Activated naive CD4-positive, alpha-beta T cell treated with anti-CD3 and anti-CD28 coated beads, Interleukin-2, amount 50 U/mL, for 16 hours (primary cell): ENCODE results near the gene KIF26B.

Experiments used
- DNase-seq: peaks from one replicate; pipeline ENCODE4 v3.0.0-alpha.2; 2020

The KIF26B gene

GRCh38 chr1:245530937-245531336 is 376.2 kb downstream of the KIF26B start:
- DNase-seq = no peak

DNA sequence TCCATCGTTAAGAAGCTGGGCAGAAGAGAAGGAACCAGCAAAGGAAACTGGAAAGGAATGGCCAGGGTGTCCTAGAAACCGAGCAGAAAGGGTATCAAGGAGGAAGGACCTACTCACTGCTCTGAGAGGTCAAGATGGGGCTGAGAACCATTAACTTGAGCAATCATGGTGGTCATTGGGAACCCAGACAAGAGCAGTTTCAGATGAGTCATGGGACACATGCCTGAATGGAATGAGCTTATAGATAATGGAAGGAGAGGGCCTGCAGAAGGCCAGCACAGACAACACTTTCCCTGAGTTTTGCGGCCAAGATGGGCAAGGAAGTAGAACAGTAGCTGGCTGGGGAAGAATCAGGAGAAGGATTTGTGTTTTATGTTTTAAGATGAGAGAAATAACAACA is 383.2 kb downstream of the KIF26B start:
- no peak for DNase-seq

- no peak for DNase-seq
Measured at GRCh38 chr1:245538671-245539070, 383.9 kb downstream of the KIF26B start.

DNA sequence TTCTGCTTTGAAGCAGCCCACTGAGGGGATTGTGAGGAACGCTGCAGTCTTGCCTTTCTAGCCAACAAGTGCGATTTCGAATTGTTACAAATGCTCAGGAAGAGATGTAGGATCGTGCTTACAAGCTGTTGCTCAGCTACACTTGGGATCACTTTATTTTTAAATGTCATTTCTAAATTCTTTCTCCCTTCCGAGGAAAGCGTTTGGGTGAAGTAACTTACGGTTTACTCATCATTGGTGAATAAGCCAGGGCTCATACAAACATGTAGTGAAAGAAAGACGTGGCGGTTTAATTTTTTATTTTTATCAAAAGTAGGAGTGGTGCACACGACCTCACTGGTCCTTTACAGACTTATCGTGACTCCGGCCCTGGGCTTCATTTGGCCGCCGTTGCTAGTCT is 386.6 kb downstream of the KIF26B start:
- DNase-seq = no peak

GRCh38 chr1:245542365-245542764 is 387.6 kb downstream of the KIF26B start:
- DNase-seq = no peak

DNA sequence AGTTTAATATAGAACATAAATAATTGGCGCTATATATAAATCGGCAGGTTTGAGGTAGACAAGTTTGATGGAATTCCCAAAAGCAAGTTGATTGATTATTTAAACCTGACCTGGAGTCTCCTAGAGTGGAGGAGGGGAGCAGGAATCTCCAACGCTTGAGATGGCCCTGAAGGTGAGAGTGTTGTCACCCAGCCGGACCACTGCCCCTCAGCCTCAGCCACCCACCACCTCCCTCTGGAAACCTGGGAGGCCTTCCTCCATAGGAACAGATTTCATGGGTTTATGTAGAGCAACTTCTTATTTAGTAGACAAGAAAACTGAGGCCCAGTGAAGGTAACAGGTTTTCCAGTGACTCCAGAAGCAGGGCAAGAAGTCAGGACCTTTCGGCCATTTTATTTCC is 389.5 kb downstream of the KIF26B start:
- no peak for DNase-seq

DNA sequence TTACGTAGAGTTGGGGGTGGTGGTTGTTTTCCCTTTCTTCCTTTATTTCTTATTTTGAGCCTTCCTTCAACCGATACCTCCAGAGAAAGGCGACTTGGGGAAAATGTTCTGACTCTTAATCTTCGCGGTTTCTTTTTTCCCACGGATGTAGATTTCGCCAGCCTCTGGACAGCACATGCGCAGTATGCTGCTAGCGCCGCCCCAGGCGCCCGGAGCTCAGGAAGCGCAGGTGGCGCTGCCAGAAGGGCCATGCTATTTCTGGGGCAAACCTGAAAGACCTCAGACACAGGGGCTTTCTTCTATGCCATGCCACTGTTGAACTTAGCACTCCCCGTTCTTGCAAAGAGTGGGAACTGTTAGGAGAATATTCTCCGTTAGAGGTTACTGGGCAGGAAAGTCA is 392.1 kb downstream of the KIF26B start:
- DNase-seq = no peak

- no peak for DNase-seq
Measured at GRCh38 chr1:245549996-245550719, 395.4 kb downstream of the KIF26B start.

DNA sequence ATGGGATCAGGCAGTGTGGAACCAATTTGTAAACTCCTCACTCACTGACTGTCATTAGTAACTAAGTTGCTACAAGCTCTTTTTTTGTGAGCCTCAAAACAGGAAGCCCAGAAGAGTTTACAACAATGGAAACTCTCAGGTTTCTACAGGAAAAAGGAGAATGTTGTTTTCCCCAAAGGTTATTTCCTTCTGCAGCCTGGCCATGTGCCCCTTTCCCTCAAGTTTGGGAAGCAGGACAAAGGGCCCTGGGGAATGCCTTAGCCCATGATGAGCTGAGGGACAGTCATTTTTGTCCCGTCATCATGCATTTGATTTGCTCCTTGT is 395.9 kb downstream of the KIF26B start:
- DNase-seq = no peak

DNA sequence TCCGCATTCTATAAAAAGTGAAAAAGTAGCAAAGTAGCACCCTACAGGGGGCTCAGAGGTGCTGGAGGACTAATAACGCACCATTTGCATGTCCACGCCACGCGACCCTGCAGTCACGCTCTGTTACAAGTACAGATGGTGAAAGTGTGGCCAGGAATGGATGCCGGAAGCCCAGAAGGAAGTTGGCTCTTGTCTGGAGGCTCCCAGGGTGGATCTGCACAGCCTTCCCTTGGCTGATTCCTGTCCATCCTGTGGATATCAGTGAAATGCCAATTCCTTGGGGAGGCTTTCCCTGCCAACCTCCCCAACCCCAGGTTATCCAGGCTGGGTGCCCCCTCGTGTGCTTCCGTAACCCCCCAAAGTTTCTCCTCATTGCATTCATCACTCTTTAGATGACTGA is 396.8 kb downstream of the KIF26B start:
- DNase-seq = no peak

DNA sequence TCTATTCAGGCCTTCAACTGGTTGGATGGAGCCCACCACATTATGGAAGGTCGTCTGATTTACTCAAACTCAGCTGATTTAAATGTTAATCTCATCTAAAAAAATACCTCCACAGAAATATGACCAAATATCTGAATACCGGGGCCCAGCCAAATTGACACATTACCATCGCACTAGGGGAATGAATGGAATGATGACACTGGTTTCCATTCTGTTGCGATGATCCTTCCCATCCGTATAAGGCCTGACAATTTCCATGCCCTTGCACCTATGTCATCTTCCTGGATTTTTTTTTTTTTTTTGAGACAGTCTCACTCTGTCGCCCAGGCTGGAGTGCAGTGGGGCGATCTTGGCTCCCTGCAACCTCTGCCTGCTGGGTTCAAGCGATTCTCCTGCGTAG is 397.5 kb downstream of the KIF26B start:
- no peak for DNase-seq

- DNase-seq = no peak
Measured at GRCh38 chr1:245556057-245556456, 401.3 kb downstream of the KIF26B start.

DNA sequence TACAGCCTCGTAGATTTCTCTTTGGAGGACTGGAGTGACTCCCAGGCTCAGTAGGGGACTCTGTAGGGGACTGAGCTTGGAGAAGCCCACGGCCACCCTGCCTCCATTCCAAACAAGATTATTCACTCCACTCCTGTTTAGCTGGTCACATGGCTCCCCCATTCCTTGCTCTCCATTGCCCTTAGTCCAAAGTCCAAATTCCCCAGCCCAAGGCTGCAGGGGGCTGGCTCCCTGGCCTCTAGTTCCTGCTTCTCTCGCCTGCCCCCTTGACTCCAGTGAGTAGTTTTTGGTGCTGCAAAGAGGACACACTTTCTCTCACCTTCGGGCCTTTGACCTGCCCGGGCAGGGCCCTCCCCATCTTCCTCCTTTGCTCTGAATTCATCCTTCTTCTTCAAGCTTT is 403.3 kb downstream of the KIF26B start:
- no peak for DNase-seq

DNA sequence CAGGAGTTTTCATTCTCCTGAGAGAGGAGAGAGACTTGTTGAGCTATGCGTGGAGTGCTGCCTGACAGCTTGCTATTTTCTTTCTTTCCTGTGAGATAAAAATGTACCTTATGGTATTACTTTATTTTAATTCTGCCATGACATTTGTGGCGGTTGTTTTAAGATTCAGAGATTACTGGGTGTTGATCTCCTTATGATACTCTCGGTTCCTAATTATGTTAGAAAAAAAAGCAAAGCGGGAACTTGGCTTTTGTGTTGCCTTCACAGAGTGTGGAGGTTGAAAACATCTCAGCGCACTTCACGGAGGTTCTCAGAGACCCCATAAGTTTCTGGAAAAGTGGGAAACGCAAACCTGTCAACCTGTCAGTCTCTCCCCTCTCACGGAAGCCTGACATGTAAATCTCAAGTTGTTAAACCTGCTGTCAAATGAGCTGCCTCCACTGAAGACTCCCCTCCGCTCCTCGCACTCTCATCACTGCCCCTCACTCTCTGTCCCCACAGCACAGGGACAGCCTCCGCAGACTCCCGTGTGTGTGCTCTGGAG is 405.6 kb downstream of the KIF26B start:
- DNase-seq = no peak

GRCh38 chr1:245561665-245562234 is 407.0 kb downstream of the KIF26B start:
- no peak for DNase-seq

DNA sequence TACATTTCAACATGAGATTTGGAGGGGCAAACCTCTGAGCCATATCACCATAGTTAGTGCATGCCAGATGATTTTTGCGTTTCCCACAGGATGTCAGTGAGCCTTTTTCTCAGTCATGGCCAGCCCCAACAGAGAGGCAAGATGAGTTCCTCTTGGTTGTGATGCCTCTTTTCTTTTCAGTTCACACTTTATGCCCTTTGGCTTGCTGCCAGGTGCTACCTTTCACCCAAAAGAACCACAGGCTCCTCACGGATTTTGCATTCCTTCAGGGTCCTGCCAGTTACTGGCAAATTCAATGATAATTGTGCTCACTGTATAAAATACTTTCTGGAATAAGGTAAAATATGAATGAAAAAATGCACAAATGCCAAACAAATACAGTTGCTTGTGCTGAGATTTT is 411.3 kb downstream of the KIF26B start:
- no peak for DNase-seq

- DNase-seq = no peak
Measured at GRCh38 chr1:245566952-245567351, 412.2 kb downstream of the KIF26B start.

DNA sequence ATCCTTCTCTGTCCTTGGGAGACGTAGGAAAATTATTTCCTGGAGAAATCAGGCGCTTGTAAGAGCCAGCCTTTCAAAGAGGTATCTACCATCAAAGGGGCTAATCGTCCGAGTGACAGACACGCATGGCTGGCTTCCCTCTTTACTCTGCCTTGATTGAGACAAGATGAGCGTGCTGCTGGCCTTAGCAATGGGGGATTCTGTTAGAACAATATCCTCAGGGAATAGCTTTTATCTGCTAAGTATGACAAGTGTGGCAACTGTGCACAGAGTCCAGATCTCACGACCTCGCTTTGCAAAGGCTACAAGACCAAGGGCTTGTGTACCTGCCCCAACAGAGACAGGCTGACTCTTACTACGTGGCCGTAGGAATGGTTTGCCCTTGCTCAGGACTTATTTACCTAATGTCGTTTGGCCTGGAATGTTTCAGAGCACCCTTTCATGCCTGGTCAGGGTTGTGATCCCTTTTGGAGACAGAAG is 417.1 kb downstream of the KIF26B start:
- DNase-seq = no peak

- no peak for DNase-seq
Measured at GRCh38 chr1:245572709-245573108, 417.9 kb downstream of the KIF26B start.

DNA sequence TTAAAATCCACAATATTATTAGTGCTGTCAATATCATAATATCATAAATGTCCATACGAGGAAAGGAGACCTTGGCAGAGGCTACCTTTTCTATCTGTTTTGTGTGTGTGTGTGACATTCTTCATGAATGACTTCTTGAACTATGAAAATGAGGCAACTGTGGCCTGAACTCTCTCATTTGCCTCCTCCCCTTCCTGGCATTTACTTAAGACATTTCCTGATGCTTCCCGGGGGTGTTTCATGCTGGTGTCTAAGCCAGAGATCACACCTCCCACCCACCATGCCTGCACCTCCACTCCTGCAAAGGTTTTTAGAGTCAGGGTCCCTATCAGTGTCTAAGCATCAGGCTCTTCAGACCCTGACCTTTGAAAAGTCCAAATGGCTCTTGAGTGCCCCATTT is 420.9 kb downstream of the KIF26B start:
- DNase-seq = no peak

GRCh38 chr1:245576323-245576722 is 421.5 kb downstream of the KIF26B start:
- DNase-seq = no peak

- no peak for DNase-seq
Measured at GRCh38 chr1:245577191-245578157, 422.7 kb downstream of the KIF26B start.

DNA sequence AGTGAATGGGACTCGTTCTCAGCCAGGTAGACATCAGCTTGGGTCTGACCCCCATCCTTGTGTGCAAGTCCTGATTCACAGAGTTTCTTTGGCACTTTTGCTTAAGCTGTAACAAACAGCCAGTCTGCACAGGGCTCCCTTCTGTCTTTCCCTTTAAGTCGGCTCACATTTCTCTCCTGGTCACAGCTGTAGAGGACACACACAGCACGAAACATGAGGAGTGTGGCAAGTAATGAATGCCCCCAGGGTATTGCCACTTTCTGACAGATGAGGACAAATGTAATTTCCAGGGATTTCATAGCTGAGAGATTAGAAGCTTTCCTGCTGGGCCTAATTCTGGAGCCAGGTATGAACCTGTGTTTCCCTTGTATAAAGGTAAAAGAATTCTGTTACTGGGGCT is 423.5 kb downstream of the KIF26B start:
- no peak for DNase-seq

DNA sequence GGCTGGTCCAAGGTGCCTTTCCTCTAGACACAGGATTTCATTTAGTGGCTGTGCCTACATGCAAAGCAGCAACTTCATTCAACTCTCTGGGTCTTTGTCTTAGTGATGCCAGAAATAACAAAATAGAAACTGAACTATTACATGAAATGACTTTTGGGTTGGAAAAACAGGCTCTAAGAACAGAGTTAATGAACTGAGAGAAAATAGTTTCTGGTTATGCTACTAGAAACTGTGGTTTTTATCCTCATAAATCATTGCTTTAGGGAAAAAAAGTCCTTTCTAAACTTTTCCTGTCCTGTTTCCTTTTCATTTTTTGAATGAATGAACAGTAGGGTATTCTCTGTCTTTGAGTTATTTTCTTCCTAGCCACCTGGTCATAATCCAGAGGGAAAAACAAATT is 424.0 kb downstream of the KIF26B start:
- no peak for DNase-seq
